GM23338 (cell line): ENCODE data around the gene FUT3.

ENCODE experiments used
- CREB1 ChIP-seq: fragments of 250-450 bp; sonication (Bioruptor Pico); IDR thresholded peaks from 2 replicates; pipeline ENCODE4 v1.5.0; 2020; ENCODE audit warnings: low read depth, mild to moderate bottlenecking, moderate library complexity
- EZH2 ChIP-seq: fragments of 200-600 bp; sonication (generic); IDR thresholded peaks from one replicate; pipeline ENCODE4 v1.8.0; 2017; ENCODE audit warnings: antibody characterized with exemption, mild to moderate bottlenecking, low read depth; ENCODE audit not compliant: unreplicated experiment
- EZH2phosphoT487 ChIP-seq: fragments of 200-600 bp; sonication (generic); IDR thresholded peaks from one replicate; pipeline ENCODE4 v1.8.1; 2018; ENCODE audit warnings: antibody characterized with exemption; ENCODE audit not compliant: unreplicated experiment
- JUNB ChIP-seq: IDR thresholded peaks from one replicate; pipeline ENCODE4 v1.6.1; 2016; ENCODE audit warnings: antibody characterized with exemption; ENCODE audit not compliant: unreplicated experiment
- POLR2AphosphoS5 ChIP-seq: IDR thresholded peaks from 2 replicates; pipeline ENCODE4 v1.6.1; 2016; ENCODE audit warnings: antibody characterized with exemption, low read depth
- ZNF114 ChIP-seq: fragments of 250-450 bp; sonication (Bioruptor Pico); IDR thresholded peaks from 2 replicates; pipeline ENCODE4 v1.5.0; 2020; ENCODE audit warnings: mild to moderate bottlenecking, moderate library complexity
- ZNF331 ChIP-seq: fragments of 250-450 bp; sonication (Bioruptor Pico); IDR thresholded peaks from 2 replicates; pipeline ENCODE4 v1.5.0; 2020; ENCODE audit warnings: low read depth, mild to moderate bottlenecking, moderate library complexity
- TF ChIP-seq, protein P1 (sequence below), 2 experiments: fragments of 200-600 bp in 1 of 2; sonication (generic) in 1 of 2; conservative IDR thresholded peaks; 2 replicates each; pipeline versions ENCODE4 v1.5.1 to v1.6.1; 2016 to 2017; ENCODE audit warnings: antibody characterized with exemption in 2 of 2, low read depth in 2 of 2, mild to moderate bottlenecking in 2 of 2, moderate library complexity in 1 of 2
- TF ChIP-seq, protein P2 (sequence below): IDR thresholded peaks from one replicate; pipeline ENCODE4 v1.6.1; 2018; ENCODE audit warnings: antibody characterized with exemption; ENCODE audit not compliant: unreplicated experiment

DNA sequence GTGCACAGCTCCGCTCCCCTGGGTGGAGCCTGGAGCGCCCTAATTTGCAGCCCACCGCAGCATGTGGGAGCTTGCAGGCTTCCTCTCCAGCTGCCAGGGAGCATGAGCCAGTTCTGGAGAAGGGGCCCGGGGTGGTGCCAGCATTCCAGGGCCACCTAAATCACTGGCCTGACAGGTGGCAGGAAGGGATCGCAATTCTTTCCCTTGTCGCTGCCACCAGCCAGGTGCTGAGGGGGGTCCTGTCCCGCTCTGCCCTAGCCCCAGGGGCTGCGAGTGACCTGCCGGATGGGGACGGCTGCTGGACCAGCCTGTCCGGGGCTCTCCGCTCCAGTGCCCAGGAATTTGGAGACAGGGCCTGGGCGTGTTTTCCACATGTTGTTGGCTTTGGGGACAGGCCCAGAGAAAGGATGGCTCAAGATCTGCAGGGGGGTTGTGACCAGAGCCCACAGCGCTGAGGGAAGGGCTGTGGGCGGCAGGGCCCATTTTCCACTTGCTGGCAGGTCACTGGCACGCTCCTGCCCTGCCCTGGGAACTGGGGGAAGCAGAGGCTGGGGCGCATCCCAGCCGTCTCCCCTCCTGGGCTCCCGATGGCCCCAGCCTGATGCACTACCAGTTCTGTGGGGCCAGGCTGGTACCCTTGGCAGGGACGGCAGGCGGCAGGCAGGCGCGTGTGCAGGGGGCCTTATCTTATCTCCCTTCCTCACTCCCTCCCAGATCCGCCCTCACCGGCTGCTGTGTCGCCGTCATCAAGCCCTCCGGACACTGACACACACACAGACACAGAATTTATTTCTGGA is 42.9 kb upstream of the FUT3 start:
- TF ChIP-seq EZH2 (no peak), CREB1 (CRISPR knock-in tag) (no peak), POLR2AphosphoS5 (no peak; the same call in 1 of the 2 replicates), EZH2phosphoT487 (no peak), JUNB (no peak), ZNF331 (CRISPR knock-in tag) (no peak), ZNF114 (CRISPR knock-in tag) (no peak)
- TF ChIP-seq, protein P1, sequence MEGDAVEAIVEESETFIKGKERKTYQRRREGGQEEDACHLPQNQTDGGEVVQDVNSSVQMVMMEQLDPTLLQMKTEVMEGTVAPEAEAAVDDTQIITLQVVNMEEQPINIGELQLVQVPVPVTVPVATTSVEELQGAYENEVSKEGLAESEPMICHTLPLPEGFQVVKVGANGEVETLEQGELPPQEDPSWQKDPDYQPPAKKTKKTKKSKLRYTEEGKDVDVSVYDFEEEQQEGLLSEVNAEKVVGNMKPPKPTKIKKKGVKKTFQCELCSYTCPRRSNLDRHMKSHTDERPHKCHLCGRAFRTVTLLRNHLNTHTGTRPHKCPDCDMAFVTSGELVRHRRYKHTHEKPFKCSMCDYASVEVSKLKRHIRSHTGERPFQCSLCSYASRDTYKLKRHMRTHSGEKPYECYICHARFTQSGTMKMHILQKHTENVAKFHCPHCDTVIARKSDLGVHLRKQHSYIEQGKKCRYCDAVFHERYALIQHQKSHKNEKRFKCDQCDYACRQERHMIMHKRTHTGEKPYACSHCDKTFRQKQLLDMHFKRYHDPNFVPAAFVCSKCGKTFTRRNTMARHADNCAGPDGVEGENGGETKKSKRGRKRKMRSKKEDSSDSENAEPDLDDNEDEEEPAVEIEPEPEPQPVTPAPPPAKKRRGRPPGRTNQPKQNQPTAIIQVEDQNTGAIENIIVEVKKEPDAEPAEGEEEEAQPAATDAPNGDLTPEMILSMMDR (conservative IDR thresholded peaks at IDR 0.05; ENCODE audit: low read depth in 2 of 2), result no peak
- TF ChIP-seq, protein P2, sequence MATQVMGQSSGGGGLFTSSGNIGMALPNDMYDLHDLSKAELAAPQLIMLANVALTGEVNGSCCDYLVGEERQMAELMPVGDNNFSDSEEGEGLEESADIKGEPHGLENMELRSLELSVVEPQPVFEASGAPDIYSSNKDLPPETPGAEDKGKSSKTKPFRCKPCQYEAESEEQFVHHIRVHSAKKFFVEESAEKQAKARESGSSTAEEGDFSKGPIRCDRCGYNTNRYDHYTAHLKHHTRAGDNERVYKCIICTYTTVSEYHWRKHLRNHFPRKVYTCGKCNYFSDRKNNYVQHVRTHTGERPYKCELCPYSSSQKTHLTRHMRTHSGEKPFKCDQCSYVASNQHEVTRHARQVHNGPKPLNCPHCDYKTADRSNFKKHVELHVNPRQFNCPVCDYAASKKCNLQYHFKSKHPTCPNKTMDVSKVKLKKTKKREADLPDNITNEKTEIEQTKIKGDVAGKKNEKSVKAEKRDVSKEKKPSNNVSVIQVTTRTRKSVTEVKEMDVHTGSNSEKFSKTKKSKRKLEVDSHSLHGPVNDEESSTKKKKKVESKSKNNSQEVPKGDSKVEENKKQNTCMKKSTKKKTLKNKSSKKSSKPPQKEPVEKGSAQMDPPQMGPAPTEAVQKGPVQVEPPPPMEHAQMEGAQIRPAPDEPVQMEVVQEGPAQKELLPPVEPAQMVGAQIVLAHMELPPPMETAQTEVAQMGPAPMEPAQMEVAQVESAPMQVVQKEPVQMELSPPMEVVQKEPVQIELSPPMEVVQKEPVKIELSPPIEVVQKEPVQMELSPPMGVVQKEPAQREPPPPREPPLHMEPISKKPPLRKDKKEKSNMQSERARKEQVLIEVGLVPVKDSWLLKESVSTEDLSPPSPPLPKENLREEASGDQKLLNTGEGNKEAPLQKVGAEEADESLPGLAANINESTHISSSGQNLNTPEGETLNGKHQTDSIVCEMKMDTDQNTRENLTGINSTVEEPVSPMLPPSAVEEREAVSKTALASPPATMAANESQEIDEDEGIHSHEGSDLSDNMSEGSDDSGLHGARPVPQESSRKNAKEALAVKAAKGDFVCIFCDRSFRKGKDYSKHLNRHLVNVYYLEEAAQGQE, result no peak
